DOHH2 (cell line): Measurements from ENCODE around the gene RIOX2.

Experiments used
- H3F3A ChIP-seq: fragments of 200-600 bp; sonication (generic), shearing (Covaris generic); 2 replicates; pipeline ENCODE4 v1.6.0; 2016; ENCODE audit warnings: antibody characterized with exemption, mild to moderate bottlenecking; ENCODE audit not compliant: control insufficient read depth, insufficient read depth
- H3K27ac ChIP-seq: fragments of 200-600 bp; sonication (generic); 2 replicates; pipeline ENCODE4 v1.5.1; 2014; ENCODE audit warnings: low read depth, mild to moderate bottlenecking, low read length, moderate library complexity
- H3K27me3 ChIP-seq: fragments of 200-600 bp; sonication (generic); 2 replicates; pipeline ENCODE4 v1.6.1; 2014; ENCODE audit warnings: mild to moderate bottlenecking, low read length, mixed read lengths; ENCODE audit not compliant: control insufficient read depth
- H3K36me3 ChIP-seq: fragments of 200-600 bp; sonication (generic); 2 replicates; pipeline ENCODE4 v1.6.1; 2014; ENCODE audit warnings: mild to moderate bottlenecking, low read length, moderate library complexity, mixed read lengths; ENCODE audit not compliant: control insufficient read depth
- H3K4me1 ChIP-seq: fragments of 200-600 bp; sonication (generic); 2 replicates; pipeline ENCODE4 v1.6.1; 2014; ENCODE audit warnings: mild to moderate bottlenecking, low read length, mixed read lengths; ENCODE audit not compliant: control insufficient read depth
- H3K4me2 ChIP-seq: fragments of 200-600 bp; sonication (generic); 2 replicates; pipeline ENCODE4 v1.6.0; 2014; ENCODE audit warnings: mild to moderate bottlenecking, low read length, moderate library complexity
- H3K4me3 ChIP-seq: fragments of 200-600 bp; sonication (generic); 2 replicates; pipeline ENCODE4 v1.5.1; 2014; ENCODE audit warnings: mild to moderate bottlenecking, low read length, mixed read lengths
- H3K79me2 ChIP-seq: fragments of 200-600 bp; sonication (generic); 2 replicates; pipeline ENCODE4 v1.6.1; 2014; ENCODE audit warnings: mild to moderate bottlenecking, low read length, mixed read lengths; ENCODE audit not compliant: control insufficient read depth
- H3K9me2 ChIP-seq: fragments of 200-600 bp; sonication (generic); replicated peaks from 2 replicates; pipeline ENCODE4 v1.6.1; 2014; ENCODE audit warnings: mild to moderate bottlenecking, low read length, mixed read lengths; ENCODE audit not compliant: control insufficient read depth
- H3K9me3 ChIP-seq: fragments of 200-600 bp; sonication (generic); 2 replicates; pipeline ENCODE4 v1.6.1; 2014; ENCODE audit warnings: antibody characterized with exemption, low read length, mixed read lengths; ENCODE audit not compliant: control insufficient read depth, insufficient read depth
- H4K20me1 ChIP-seq: fragments of 200-600 bp; sonication (generic); 2 replicates; pipeline ENCODE4 v1.6.0; 2014; ENCODE audit warnings: low read depth, mild to moderate bottlenecking, antibody characterized with exemption, low read length, moderate library complexity; ENCODE audit not compliant: control insufficient read depth, insufficient read depth
- EZH2phosphoT487 ChIP-seq: fragments of 200-600 bp; sonication (generic); IDR thresholded peaks from 2 replicates; pipeline ENCODE4 v1.6.1; 2017; ENCODE audit warnings: borderline replicate concordance, mild to moderate bottlenecking, antibody characterized with exemption, low read length, moderate library complexity, mixed read lengths
- TF ChIP-seq, protein P1 (sequence below): fragments of 200-600 bp; sonication (generic); IDR thresholded peaks from one replicate; pipeline ENCODE4 v1.5.1; 2014; ENCODE audit warnings: antibody characterized with exemption, mild to moderate bottlenecking, low read depth, low read length; ENCODE audit not compliant: poor library complexity, severe bottlenecking

RIOX2 gene

DNA sequence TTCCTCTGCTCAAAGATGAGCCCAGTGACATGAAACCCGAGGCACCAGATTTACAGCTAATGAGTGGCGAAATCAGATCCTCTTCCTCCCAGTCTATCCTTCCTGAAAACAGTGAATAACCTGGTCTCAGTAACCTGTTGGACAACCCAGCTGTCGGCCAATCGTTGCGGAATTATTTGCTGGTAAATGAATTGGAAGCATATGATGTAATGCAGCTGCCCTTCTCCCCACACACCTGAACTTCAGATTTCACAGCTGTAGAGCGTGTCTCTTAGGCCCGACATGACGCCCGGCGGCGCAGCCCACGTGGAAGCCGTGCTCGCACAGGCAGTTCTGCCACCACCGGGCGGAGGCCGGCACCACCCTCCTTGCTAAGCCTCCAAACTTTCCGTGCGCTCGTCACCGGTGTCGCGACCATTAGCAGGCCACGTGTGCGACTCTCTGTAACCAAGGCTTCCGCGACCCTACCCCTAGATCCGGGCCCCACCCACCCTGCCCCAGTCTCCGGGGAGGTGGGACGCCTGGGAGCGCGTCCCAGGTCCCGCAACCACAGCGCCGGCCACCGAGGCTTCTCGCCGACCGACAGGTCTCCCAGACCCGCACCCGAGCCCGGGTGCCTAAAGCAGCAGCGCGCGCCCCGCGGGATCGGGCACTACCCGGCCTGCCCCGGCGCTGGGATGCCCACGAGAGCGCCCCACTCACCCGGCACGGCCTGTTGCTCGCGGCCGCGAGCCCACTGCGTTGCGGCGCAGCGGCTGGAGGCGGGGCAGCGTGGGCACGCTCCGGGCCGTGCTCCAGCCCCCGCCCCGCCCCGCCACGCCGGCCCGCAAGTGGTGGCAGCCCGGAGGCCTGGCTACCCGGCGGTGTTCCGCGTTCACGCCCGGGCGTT lies at the start of gene RIOX2:
TSS of gene RIOX2 (minus strand) at position 753 of the 889 bp plus-strand sequence. CDS start 4,838 bp downstream, outside the sequence.
- peaks cover 3% of the 10 kb centered on the region; the same call in 1 of the 2 replicates for H4K20me1 ChIP-seq
- peak within 1 kb of the TSS; percentile 88 for H3K4me3 ChIP-seq
- H3K9me2 ChIP-seq: no peaks in the 10 kb centered on the region
- peaks cover 33% of the 10 kb centered on the region for H3K36me3 ChIP-seq
- H3K4me2 ChIP-seq: peak within 1 kb of the TSS; percentile 92
- H3K27me3 ChIP-seq: no peaks in the 10 kb centered on the region
- H3K4me1 ChIP-seq: peaks cover 41% of the 10 kb centered on the region
- H3K9me3 ChIP-seq: no peaks in the 10 kb centered on the region
- peaks cover 5% of the 10 kb centered on the region; the same call in 1 of the 2 replicates for H3F3A ChIP-seq
- TF ChIP-seq, protein P1, sequence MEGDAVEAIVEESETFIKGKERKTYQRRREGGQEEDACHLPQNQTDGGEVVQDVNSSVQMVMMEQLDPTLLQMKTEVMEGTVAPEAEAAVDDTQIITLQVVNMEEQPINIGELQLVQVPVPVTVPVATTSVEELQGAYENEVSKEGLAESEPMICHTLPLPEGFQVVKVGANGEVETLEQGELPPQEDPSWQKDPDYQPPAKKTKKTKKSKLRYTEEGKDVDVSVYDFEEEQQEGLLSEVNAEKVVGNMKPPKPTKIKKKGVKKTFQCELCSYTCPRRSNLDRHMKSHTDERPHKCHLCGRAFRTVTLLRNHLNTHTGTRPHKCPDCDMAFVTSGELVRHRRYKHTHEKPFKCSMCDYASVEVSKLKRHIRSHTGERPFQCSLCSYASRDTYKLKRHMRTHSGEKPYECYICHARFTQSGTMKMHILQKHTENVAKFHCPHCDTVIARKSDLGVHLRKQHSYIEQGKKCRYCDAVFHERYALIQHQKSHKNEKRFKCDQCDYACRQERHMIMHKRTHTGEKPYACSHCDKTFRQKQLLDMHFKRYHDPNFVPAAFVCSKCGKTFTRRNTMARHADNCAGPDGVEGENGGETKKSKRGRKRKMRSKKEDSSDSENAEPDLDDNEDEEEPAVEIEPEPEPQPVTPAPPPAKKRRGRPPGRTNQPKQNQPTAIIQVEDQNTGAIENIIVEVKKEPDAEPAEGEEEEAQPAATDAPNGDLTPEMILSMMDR: no peak
- peaks cover 59% of the 10 kb centered on the region for H3K79me2 ChIP-seq
- H3K27ac ChIP-seq: peak within 1 kb of the TSS; percentile 49

- Histone ChIP-seq H3K79me2 (no peaks in the 10 kb centered on the region), H3K9me2 (no peaks in the 10 kb centered on the region), H3K27ac (no peak overlapping the region), H3K4me3 (no peak overlapping the region), H3K36me3 (no peaks in the 10 kb centered on the region), H4K20me1 (no peaks in the 10 kb centered on the region), H3K4me2 (no peak overlapping the region), H3K27me3 (no peaks in the 10 kb centered on the region), H3K9me3 (no peaks in the 10 kb centered on the region), H3K4me1 (no peaks in the 10 kb centered on the region), H3F3A (no peaks in the 10 kb centered on the region)
- TF ChIP-seq, protein P1: no peak
- no peak for TF ChIP-seq EZH2phosphoT487
Measured at GRCh38 chr3:98020412-98020811, 48.2 kb upstream of the RIOX2 start.

DNA sequence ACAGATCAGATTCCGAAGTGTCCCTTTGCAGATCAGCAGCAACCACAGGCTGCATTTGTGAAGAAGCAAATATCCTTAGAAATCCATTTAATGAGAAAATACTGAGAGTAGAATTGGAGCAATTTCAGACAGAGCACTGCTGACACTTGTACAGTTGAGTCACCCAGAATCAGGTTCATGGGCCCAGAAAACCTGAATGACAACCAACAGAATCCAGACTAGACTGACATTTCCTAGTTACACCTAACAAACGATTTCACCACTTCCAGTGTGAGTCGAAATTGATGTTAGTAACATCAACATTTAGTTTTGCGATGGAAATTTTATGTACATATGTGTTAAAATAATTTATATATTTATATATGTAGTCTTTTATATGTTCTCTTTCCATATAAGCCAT lies 46.1 kb upstream of the RIOX2 start:
- Histone ChIP-seq H3K27me3 (no peaks in the 10 kb centered on the region), H3K9me2 (no peaks in the 10 kb centered on the region)

More for the DNA sequence above, 46.1 kb upstream of the RIOX2 start:
- no peaks in the 10 kb centered on the region for H4K20me1 ChIP-seq
- TF ChIP-seq, protein P1: no peak
- TF ChIP-seq EZH2phosphoT487: no peak
- no peak overlapping the region for H3K4me2 ChIP-seq
- no peaks in the 10 kb centered on the region for H3K4me1 ChIP-seq
- H3K9me3 ChIP-seq: no peaks in the 10 kb centered on the region
- no peaks in the 10 kb centered on the region for H3K79me2 ChIP-seq
- H3K36me3 ChIP-seq: no peaks in the 10 kb centered on the region
- H3K27ac ChIP-seq: no peak overlapping the region
- no peak overlapping the region for H3K4me3 ChIP-seq
- H3F3A ChIP-seq: no peaks in the 10 kb centered on the region
